HG03175 (cell line): ENCODE data around the gene ALPI.

Source experiments
- ATAC-seq: cut with Tn5 transposase; IDR thresholded peaks from one replicate; pipeline ENCODE4 v1.9.1; 2021; ENCODE audit warnings: mild to moderate bottlenecking, moderate library complexity; ENCODE audit not compliant: unreplicated experiment

ALPI gene

GRCh38 chr2:232494542-232494941 is 38.6 kb downstream of the ALPI start:
- ATAC-seq: no peak

GRCh38 chr2:232495292-232495691 is 39.3 kb downstream of the ALPI start:
- no peak for ATAC-seq

GRCh38 chr2:232496501-232497270 is 40.7 kb downstream of the ALPI start:
- no peak for ATAC-seq

DNA sequence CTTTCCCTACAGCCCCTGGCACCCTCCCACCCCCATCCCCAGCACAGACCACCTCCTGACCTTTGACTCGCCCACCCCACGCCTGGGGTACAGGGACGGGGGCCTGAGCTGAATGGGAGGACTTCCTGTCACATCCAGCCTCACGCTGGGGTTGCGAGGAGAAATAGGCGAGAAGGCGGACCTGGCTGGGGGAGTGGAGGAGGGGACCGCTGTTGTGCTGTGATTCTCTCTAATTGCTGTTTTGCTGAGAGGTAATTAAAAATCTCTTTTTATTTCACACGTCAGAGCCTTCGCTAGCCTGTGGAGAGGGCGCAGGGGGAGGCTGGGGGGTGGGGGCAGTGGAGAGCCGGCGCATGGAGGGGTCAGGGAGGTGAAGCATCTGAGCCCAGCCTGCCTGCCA is 41.4 kb downstream of the ALPI start:
- ATAC-seq: no peak

- no peak for ATAC-seq
Observed at GRCh38 chr2:232498452-232498851, 42.5 kb downstream of the ALPI start.

GRCh38 chr2:232501331-232501771 is 45.4 kb downstream of the ALPI start:
- no peak for ATAC-seq

DNA sequence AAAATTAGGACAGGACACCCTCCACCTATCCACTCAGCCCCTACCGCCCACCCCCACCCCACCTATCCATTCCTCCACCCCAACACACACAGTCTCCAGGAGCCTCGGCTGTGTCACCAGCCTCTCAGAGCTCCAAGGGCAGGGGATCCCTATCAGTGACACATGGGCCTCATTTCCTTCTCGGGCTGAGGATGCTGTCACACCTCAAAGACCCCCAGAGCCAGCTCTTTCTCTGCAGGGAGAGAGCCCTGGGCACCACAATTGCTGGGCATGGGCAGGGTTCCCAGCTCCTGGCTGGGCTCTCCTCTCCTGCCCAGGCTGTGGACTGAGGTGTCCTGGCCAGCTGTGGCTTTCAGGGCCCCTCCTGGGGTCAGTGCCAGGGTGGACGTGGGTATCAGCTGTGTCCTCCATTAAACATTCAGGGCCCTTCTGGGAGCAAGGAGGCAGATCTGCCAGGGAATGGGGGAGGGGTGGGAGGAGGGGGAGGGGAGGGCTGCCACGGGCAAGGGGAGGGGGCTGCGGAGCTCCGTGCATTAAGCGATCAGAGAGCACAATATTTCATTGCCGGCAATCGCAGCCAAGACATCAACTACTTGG is 45.9 kb downstream of the ALPI start:
- ATAC-seq: no peak

GRCh38 chr2:232502511-232502910 is 46.6 kb downstream of the ALPI start:
- no peak for ATAC-seq

GRCh38 chr2:232502911-232503808 is 47.2 kb downstream of the ALPI start:
- no peak for ATAC-seq

- no peak for ATAC-seq
Observed at GRCh38 chr2:232503809-232504323, 47.9 kb downstream of the ALPI start.

- no peak for ATAC-seq
Observed at GRCh38 chr2:232504438-232504837, 48.5 kb downstream of the ALPI start.

DNA sequence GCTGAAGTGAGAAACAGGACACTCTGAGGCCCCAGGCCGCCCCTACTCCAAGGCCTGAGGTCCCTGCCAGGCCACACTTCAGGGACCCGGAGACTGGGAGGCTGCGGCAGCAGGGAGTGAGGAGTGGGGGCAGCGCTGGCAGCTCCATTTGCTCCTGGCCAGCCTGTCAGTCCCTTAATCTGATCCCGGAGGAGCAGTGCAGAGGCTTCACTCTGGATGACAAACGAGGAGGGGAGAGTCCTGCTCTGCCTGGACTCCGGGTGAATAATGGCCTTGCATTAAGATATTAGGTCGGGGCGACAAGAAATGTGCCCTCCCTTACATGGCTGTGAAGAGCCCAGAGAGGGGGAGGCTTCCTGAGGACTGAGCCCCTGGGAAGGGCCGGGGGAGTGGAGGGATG is 49.9 kb downstream of the ALPI start:
- no peak for ATAC-seq

- ATAC-seq: no peak
Observed at GRCh38 chr2:232506709-232507108, 50.8 kb downstream of the ALPI start.

DNA sequence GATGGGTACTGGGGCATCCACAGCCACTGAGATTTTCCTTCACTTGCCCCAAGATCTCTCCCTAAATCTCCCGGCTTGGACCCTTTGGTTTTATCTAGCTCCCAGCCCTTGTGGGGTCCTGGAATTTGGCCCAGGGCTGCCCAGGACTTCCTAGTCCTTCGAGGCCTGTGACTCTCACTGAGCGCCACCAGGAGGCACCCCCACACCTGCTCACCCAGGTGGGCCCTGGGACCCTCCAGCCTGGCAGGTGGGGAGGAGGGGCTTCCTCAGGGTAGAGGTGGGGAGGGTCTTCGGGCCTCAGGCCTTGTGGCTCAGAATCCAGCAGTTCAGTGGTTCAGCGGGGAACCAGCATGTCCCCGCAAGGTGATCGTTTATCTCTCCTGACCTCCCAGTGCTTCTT is 52.3 kb downstream of the ALPI start:
- no peak for ATAC-seq
